Superior temporal gyrus (tissue), 1 donor: Measurements from ENCODE around the gene DAPK2.

Experiments
- DNase-seq: peaks from one replicate; pipeline ENCODE4 v3.0.0-alpha.2; 2016; ENCODE audit errors: extremely low spot score

DAPK2 gene

GRCh38 chr15:63943829-63944680, 102.2 kb downstream of the DAPK2 start:
- no peak for DNase-seq

GRCh38 chr15:63942486-63943365, 103.6 kb downstream of the DAPK2 start:
- DNase-seq = no peak

GRCh38 chr15:63941698-63942465, 104.4 kb downstream of the DAPK2 start:
- no peak for DNase-seq

- DNase-seq = no peak
These were observed 105.2 kb downstream of the DAPK2 start for GRCh38 chr15:63940966-63941620.

- no peak for DNase-seq
These were observed 106.7 kb downstream of the DAPK2 start for GRCh38 chr15:63939531-63940130.

GRCh38 chr15:63938486-63939061, 107.7 kb downstream of the DAPK2 start:
- DNase-seq = no peak

GRCh38 chr15:63933522-63933921, 112.8 kb downstream of the DAPK2 start:
- no peak for DNase-seq

GRCh38 chr15:63931556-63931955, 114.7 kb downstream of the DAPK2 start:
- no peak for DNase-seq

GRCh38 chr15:63930034-63930433, 116.3 kb downstream of the DAPK2 start:
- no peak for DNase-seq

GRCh38 chr15:63928185-63928842, 118.0 kb downstream of the DAPK2 start:
- DNase-seq = no peak

- no peak for DNase-seq
These were observed 122.0 kb downstream of the DAPK2 start for GRCh38 chr15:63923993-63924950.

- DNase-seq = no peak
These were observed 123.4 kb downstream of the DAPK2 start for GRCh38 chr15:63922916-63923315.

- DNase-seq = no peak
These were observed 123.9 kb downstream of the DAPK2 start for GRCh38 chr15:63922261-63922904.

- no peak for DNase-seq
These were observed 125.6 kb downstream of the DAPK2 start for GRCh38 chr15:63920504-63921175.

GRCh38 chr15:63918901-63919348, 127.4 kb downstream of the DAPK2 start:
- no peak for DNase-seq

- no peak for DNase-seq
These were observed 128.0 kb downstream of the DAPK2 start for GRCh38 chr15:63918317-63918672.

- no peak for DNase-seq
These were observed 128.5 kb downstream of the DAPK2 start for GRCh38 chr15:63917588-63918316.
